ENCODE measurements around the gene RASA3. TPM values are rescaled to one million over a fixed set of nuclear protein-coding genes. Genes with fewer than 3 reads are reported as not detected.
A peak's percentile ranks its signal among the peaks of the same experiment; 100 is the strongest.

Gene RASA3
- total and polyA plus RNA-seq, 2 of the 4 experiments (the other 2 are of a cell fraction): 21.0 to 31.4 TPM

DNA sequence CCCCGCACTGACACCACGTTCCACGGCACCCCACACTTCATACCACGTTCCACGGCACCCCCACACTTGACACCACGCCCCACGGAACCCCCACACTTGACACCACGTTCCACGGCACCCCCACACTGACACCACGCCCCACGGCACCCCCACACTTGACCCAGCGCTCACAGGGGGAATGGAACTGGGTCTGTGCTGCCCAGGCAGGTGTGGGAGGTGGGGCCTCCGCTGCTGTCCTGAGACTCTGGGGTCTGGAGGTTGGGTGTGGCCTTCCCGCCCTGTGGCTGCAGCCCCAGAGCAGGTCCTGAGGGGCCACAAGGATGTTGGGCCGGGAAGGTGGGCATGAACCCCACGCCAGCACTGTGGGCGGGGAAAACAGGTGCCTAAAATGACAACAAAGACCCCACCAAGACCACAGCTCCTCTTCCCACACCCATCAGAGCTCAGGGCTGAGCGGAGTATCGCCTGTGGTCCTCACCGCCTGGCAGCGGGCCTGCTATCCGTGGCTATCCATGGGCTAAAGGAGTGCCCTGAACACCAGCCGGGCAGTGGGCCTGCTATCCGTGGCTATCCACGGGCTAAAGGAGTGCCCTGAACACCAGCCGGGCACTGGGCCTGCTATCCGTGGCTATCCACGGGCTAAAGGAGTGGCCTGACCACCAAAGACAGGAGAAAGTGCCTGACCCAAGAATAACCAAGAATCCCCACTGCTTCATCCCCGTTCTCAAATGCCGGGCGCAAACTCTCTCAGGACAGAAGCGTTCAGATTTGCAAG, 98.7 kb downstream of the RASA3 start:
- no peak overlapping the region; the same call in 1 of the 2 replicates for H3K9ac ChIP-seq (ENCODE audit: low read depth, low read length)
- H3K27me3 ChIP-seq (ENCODE audit: control insufficient read depth, insufficient read depth, low read length): no peaks in the 10 kb centered on the region
- CTCF ChIA-PET: no interaction called here
- no peak overlapping the region for H2BK15ac ChIP-seq (ENCODE audit: low read depth, low read length)
- H4K20me1 ChIP-seq (ENCODE audit: insufficient read depth, low read length): peaks cover 81% of the 10 kb centered on the region
- H3K18ac ChIP-seq (ENCODE audit: low read depth, low read length): no peak overlapping the region
- in situ Hi-C loops (cut with MboI; ENCODE audit: low sequenced_read_pairs): no loop called here
- peak overlapping the region; percentile 58; the same call in 1 of the 2 replicates for H3K27ac ChIP-seq (ENCODE audit: insufficient read depth, low read length)
- no peaks in the 10 kb centered on the region for H3K9me3 ChIP-seq (ENCODE audit: control insufficient read depth, insufficient read depth, low read length)
- 93% methylated on average over 12 of the region's 32 CpGs; no CpG with 5 or more reads in 1 of the 2 experiments for WGBS, 2 experiments (ENCODE audit: extremely low coverage in 2 of 2, insufficient read length in 1 of 2)
- POLR2A ChIA-PET (ENCODE audit: unreplicated experiment): no interaction called here
- no peak overlapping the region for H3K23ac ChIP-seq (ENCODE audit: low read depth, low read length)
- ATAC-seq (ENCODE audit: low read depth): no peak
- no peak overlapping the region for H3K56ac ChIP-seq (ENCODE audit: extremely low read depth, insufficient read depth, low read length)
- no peak overlapping the region for H4K5ac ChIP-seq (ENCODE audit: low read depth, low read length)
- intact Hi-C loops (cut with micrococcal nuclease): loop anchor here (2.0 kb wide), 1 partner anchor 99 kb away; the partner anchor contains the start of gene RASA3
- H2BK120ac ChIP-seq (ENCODE audit: low read depth, low read length): no peak overlapping the region; the same call in none of the 2 replicates
- H3K9me1 ChIP-seq (ENCODE audit: insufficient read depth, low read length): peaks cover 37% of the 10 kb centered on the region
- H3K4me1 ChIP-seq (ENCODE audit: control insufficient read depth, insufficient read depth, low read length): peaks cover 37% of the 10 kb centered on the region
- no peak overlapping the region for H2AK9ac ChIP-seq (replicated peaks; ENCODE audit: low read depth, low read length, poor library complexity)
- H2BK20ac ChIP-seq (ENCODE audit: low read depth, low read length): 0 out of 2 replicates have a peak overlapping the region, but pooled peaks have one; percentile 42
- DNase-seq: no peak
- no TSS peak for BruUV-seq (replicated peaks)
- peaks cover 35% of the 10 kb centered on the region for H3K36me3 ChIP-seq (ENCODE audit: control insufficient read depth, insufficient read depth, low read length)
- H3K79me1 ChIP-seq (ENCODE audit: low read depth in 1 of 2, low read length in 2 of 2): peaks cover 19 to 82% of the 10 kb centered on the region in 2 experiments
- no peak overlapping the region for H3K4me3 ChIP-seq (ENCODE audit: insufficient read depth, low read depth, low read length)
- no peak overlapping the region for H2AFZ ChIP-seq (replicated peaks; ENCODE audit: low read length, poor library complexity)
- H4K8ac ChIP-seq (ENCODE audit: low read depth in 2 of 2, low read length in 2 of 2): no peak overlapping the region
- peak overlapping the region; percentile 74; the same call in 1 of the 2 replicates for H3K4me2 ChIP-seq (ENCODE audit: low read depth, low read length)
- H2AK5ac ChIP-seq (ENCODE audit: low read depth, low read length): peak overlapping the region; percentile 28; the same call in 1 of the 2 replicates
- 0 out of 2 replicates have a peak overlapping the region, but pooled peaks have one; percentile 30 for H4K91ac ChIP-seq (ENCODE audit: insufficient read depth, low read depth, low read length)
- peak overlapping the region; percentile 51 for H2BK5ac ChIP-seq (ENCODE audit: low read depth, low read length, poor library complexity, severe bottlenecking)
- 0 out of 2 replicates have a peak overlapping the region, but pooled peaks have one; percentile 4 for H3K14ac ChIP-seq (replicated peaks; ENCODE audit: low read depth, low read length)
- dilution Hi-C loops (cut with HindIII; ENCODE audit: low sequenced_read_pairs, unreplicated experiment): no loop called here
- H3K4ac ChIP-seq (ENCODE audit: low read depth, low read length): peak overlapping the region; percentile 64
- TF ChIP-seq, protein P1, sequence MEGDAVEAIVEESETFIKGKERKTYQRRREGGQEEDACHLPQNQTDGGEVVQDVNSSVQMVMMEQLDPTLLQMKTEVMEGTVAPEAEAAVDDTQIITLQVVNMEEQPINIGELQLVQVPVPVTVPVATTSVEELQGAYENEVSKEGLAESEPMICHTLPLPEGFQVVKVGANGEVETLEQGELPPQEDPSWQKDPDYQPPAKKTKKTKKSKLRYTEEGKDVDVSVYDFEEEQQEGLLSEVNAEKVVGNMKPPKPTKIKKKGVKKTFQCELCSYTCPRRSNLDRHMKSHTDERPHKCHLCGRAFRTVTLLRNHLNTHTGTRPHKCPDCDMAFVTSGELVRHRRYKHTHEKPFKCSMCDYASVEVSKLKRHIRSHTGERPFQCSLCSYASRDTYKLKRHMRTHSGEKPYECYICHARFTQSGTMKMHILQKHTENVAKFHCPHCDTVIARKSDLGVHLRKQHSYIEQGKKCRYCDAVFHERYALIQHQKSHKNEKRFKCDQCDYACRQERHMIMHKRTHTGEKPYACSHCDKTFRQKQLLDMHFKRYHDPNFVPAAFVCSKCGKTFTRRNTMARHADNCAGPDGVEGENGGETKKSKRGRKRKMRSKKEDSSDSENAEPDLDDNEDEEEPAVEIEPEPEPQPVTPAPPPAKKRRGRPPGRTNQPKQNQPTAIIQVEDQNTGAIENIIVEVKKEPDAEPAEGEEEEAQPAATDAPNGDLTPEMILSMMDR (conservative IDR thresholded peaks at IDR 0.05; ENCODE audit: low read depth, low read length): no peak
- TF ChIP-seq MAZ (IDR thresholded peaks at IDR 0.05; ENCODE audit: borderline replicate concordance, low read depth, low read length) (no peak), CHD1 (IDR thresholded peaks at IDR 0.05; ENCODE audit: low read depth, low read length) (no peak), POLR2A (IDR thresholded peaks at IDR 0.05; ENCODE audit: low read depth, low read length) (no peak), BHLHE40 (IDR thresholded peaks at IDR 0.05; ENCODE audit: low read depth, low read length) (no peak), RCOR1 (IDR thresholded peaks at IDR 0.05; ENCODE audit: insufficient replicate concordance, low read length) (no peak), NFE2L2 (IDR thresholded peaks at IDR 0.05; ENCODE audit: low read depth, low read length) (no peak), FOS (IDR thresholded peaks at IDR 0.05; ENCODE audit: low read depth, low read length) (no peak), CEBPB (IDR thresholded peaks at IDR 0.05; ENCODE audit: low read depth, low read length) (no peak), MXI1 (IDR thresholded peaks at IDR 0.05; ENCODE audit: borderline replicate concordance, low read depth, low read length) (no peak), RAD21 (IDR thresholded peaks at IDR 0.05; ENCODE audit: low read length) (no peak), MAFK (IDR thresholded peaks at IDR 0.05; ENCODE audit: low read depth, low read length) (no peak)
- TF ChIP-seq, protein P2, sequence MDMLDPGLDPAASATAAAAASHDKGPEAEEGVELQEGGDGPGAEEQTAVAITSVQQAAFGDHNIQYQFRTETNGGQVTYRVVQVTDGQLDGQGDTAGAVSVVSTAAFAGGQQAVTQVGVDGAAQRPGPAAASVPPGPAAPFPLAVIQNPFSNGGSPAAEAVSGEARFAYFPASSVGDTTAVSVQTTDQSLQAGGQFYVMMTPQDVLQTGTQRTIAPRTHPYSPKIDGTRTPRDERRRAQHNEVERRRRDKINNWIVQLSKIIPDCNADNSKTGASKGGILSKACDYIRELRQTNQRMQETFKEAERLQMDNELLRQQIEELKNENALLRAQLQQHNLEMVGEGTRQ (IDR thresholded peaks at IDR 0.05; ENCODE audit: low read depth, low read length): no peak
- TF ChIP-seq, protein P3, sequence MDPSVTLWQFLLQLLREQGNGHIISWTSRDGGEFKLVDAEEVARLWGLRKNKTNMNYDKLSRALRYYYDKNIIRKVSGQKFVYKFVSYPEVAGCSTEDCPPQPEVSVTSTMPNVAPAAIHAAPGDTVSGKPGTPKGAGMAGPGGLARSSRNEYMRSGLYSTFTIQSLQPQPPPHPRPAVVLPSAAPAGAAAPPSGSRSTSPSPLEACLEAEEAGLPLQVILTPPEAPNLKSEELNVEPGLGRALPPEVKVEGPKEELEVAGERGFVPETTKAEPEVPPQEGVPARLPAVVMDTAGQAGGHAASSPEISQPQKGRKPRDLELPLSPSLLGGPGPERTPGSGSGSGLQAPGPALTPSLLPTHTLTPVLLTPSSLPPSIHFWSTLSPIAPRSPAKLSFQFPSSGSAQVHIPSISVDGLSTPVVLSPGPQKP (IDR thresholded peaks at IDR 0.05; ENCODE audit: borderline replicate concordance, low read depth, low read length): no peak

Measured in IMR-90 (cell line).